ENCODE results near the gene SLC25A2. TPM values are rescaled to one million over a fixed set of nuclear protein-coding genes. Genes with fewer than 3 reads are reported as not detected.
A peak's percentile ranks its signal among the peaks of the same experiment; 100 is the strongest.
"Not testable (repeated sequence)": the region's sequence is repeated elsewhere in the genome, so short reads cannot be mapped to it uniquely, and the experiment has no call there.

Gene SLC25A2
- not detected in 2 replicates for total RNA-seq (2012; rRNA removed)

DNA sequence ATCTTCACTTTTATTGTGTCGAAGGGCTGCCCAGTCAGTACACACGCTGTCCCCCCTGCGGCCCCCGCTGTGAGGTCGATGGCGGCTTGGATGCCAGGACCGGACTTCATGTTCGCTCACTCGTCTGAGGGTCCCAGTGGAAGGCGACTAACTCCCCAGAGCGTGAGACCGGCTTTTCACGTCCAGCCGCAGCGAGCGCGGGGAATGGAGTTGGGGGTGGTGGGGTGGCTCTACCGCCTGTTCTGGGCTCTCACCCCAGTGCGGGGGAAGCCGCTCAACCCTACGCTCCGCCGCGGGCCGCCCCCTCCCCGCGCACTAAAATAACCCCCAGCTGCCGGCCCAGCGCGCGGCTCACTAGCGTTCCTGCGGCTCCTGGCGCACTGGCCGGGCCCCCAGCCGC, at the start of gene SLC25A2:
Gene SLC25A2 (minus strand): TSS at position 294 of the 400 bp plus-strand sequence. CDS start 184 bp downstream, at position 110.
- Histone ChIP-seq H3K27me3 (ENCODE audit: control insufficient read depth, insufficient read depth, low read length) (no peaks in the 10 kb centered on the region), H3K9me3 (replicated peaks; ENCODE audit: low read length) (peaks cover 9% of the 10 kb centered on the region), H3K4me3 (ENCODE audit: low read length) (no peak within 1 kb of the TSS), H3K36me3 (ENCODE audit: insufficient read depth, low read length) (no peaks in the 10 kb centered on the region), H3K9ac (ENCODE audit: low read depth, low read length) (no peak within 1 kb of the TSS), H3K4me1 (ENCODE audit: control insufficient read depth, insufficient read depth, low read length) (no peaks in the 10 kb centered on the region), H3K4me2 (ENCODE audit: low read length) (no peak within 1 kb of the TSS)

DNA sequence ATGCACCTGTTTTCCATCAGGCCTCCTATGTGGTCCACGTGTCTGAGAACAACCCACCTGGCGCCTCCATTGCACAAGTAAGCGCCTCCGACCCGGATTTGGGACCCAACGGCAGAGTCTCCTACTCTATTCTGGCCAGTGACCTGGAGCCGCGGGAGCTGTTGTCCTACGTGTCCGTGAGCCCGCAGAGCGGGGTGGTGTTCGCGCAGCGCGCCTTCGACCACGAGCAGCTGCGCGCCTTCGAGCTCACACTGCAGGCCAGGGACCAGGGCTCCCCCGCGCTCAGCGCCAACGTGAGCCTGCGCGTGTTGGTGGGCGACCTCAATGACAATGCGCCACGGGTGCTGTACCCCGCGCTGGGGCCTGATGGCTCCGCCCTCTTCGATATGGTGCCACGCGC, 47.7 kb upstream of the SLC25A2 start:
- Histone ChIP-seq H3K36me3 (ENCODE audit: insufficient read depth, low read length) (no peaks in the 10 kb centered on the region), H3K27me3 (ENCODE audit: control insufficient read depth, insufficient read depth, low read length) (no peaks in the 10 kb centered on the region), H3K4me3 (ENCODE audit: low read length) (no peak overlapping the region), H3K4me2 (ENCODE audit: low read length) (no peak overlapping the region), H3K4me1 (ENCODE audit: control insufficient read depth, insufficient read depth, low read length) (no peaks in the 10 kb centered on the region), H3K9me3 (replicated peaks; ENCODE audit: low read length) (peaks cover 9% of the 10 kb centered on the region), H3K9ac (ENCODE audit: low read depth, low read length) (no peak overlapping the region)

DNA sequence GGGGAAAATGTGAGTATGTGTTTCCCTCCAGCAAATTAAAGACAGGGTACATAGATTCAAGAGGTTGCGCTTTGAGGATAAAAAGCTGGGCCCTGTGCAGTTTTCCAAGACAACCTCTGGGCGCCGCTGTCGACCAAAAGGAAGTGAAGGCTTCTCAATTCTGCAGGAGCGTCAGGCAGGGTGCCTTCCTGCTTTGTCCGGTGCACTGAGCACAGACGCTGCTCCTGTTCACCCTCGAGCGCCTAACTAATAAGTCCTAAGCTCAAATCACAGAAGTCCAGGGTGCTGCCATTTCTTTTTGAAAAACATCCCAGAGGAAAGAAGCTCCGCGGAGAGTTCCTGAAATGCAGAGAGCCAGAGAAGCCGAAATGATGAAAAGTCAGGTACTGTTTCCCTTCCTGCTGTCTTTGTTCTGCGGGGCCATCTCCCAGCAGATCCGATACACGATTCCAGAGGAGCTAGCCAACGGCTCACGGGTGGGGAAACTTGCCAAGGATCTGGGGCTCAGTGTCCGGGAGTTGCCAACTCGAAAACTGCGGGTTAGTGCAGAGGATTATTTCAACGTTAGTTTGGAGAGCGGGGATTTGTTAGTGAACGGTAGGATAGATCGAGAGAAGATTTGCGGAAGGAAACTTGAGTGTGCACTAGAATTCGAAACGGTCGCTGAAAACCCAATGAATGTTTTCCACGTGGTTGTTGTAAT, 46.2 kb upstream of the SLC25A2 start, which contains the start of gene PCDHGB1:
Gene PCDHGB1 (plus strand): TSS at position 183 of the 703 bp plus-strand sequence. CDS start 162 bp downstream, at position 345.
- Histone ChIP-seq H3K27me3 (ENCODE audit: control insufficient read depth, insufficient read depth, low read length) (no peaks in the 10 kb centered on the region), H3K4me1 (ENCODE audit: control insufficient read depth, insufficient read depth, low read length) (no peaks in the 10 kb centered on the region), H3K4me2 (ENCODE audit: low read length) (peak within 1 kb of the TSS; percentile 84), H3K9me3 (replicated peaks; ENCODE audit: low read length) (peaks cover 13% of the 10 kb centered on the region), H3K9ac (ENCODE audit: low read depth, low read length) (peak within 1 kb of the TSS; percentile 5), H3K36me3 (ENCODE audit: insufficient read depth, low read length) (no peaks in the 10 kb centered on the region), H3K4me3 (ENCODE audit: low read length) (peak within 1 kb of the TSS; percentile 66)

DNA sequence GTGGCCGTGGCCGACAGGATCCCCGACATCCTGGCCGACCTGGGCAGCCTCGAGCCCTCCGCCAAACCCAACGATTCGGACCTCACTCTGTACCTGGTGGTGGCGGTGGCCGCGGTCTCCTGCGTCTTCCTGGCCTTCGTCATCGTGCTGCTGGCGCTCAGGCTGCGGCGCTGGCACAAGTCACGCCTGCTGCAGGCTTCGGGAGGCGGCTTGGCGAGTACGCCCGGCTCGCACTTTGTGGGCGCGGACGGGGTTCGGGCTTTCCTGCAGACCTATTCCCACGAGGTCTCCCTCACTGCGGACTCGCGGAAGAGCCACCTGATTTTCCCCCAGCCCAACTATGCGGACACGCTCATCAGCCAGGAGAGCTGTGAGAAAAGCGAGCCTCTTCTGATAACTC, 42.2 kb upstream of the SLC25A2 start:
- peaks cover 27% of the 10 kb centered on the region for H3K9me3 ChIP-seq (replicated peaks; ENCODE audit: low read length)
- not testable (repeated sequence) for H3K27me3 ChIP-seq (ENCODE audit: control insufficient read depth, insufficient read depth, low read length); H3K36me3 ChIP-seq (ENCODE audit: insufficient read depth, low read length); H3K4me1 ChIP-seq (ENCODE audit: control insufficient read depth, insufficient read depth, low read length); H3K4me2 ChIP-seq (ENCODE audit: low read length); H3K4me3 ChIP-seq (ENCODE audit: low read length); H3K9ac ChIP-seq (ENCODE audit: low read depth, low read length)

DNA sequence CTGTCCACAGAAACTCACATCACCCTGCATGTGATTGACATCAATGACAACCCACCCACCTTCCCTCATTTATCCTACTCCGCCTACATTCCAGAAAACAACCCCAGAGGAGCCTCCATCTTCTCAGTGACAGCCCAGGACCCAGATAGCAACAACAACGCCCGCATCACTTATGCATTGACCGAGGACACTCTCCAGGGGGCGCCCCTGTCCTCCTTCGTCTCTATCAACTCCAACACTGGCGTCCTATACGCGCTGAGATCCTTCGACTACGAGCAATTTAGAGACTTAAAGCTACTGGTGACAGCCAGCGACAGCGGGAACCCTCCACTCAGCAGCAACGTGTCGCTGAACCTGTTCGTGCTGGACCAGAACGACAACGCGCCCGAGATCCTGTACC, 41.5 kb upstream of the SLC25A2 start:
- peaks cover 22% of the 10 kb centered on the region for H3K9me3 ChIP-seq (replicated peaks; ENCODE audit: low read length)
- H3K4me1 ChIP-seq (ENCODE audit: control insufficient read depth, insufficient read depth, low read length), result no peaks in the 10 kb centered on the region
- H3K27me3 ChIP-seq (ENCODE audit: control insufficient read depth, insufficient read depth, low read length), result no peaks in the 10 kb centered on the region
- no peaks in the 10 kb centered on the region for H3K36me3 ChIP-seq (ENCODE audit: insufficient read depth, low read length)
- H3K4me3 ChIP-seq (ENCODE audit: low read length), result no peak overlapping the region
- no peak overlapping the region for H3K9ac ChIP-seq (ENCODE audit: low read depth, low read length)
- H3K4me2 ChIP-seq (ENCODE audit: low read length), result no peak overlapping the region

DNA sequence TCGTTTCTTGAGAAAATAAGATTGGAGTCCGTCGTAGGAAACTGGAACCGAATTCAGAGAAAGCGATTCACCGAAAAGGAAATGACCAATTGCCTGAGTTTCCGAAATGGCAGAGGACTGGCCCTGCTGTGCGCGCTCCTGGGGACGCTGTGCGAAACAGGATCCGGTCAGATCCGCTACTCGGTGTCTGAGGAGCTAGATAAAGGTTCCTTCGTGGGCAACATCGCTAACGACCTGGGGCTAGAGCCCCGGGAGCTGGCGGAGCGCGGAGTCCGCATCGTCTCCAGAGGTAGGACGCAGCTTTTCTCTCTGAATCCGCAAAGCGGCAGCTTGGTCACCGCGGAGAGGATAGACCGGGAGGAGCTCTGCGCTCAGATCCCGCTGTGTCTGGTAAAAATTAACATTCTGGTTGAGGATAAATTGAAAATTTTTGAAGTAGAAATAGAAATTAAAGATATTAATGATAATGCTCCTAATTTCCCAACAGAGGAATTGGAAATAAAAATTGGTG, 40.2 kb upstream of the SLC25A2 start:
- H3K36me3 ChIP-seq (ENCODE audit: insufficient read depth, low read length), result no peaks in the 10 kb centered on the region
- H3K4me1 ChIP-seq (ENCODE audit: control insufficient read depth, insufficient read depth, low read length), result no peaks in the 10 kb centered on the region
- peaks cover 25% of the 10 kb centered on the region for H3K9me3 ChIP-seq (replicated peaks; ENCODE audit: low read length)
- peak overlapping the region; percentile 44 for H3K9ac ChIP-seq (ENCODE audit: low read depth, low read length)
- peak overlapping the region; percentile 63 for H3K4me2 ChIP-seq (ENCODE audit: low read length)
- peak overlapping the region; percentile 65 for H3K4me3 ChIP-seq (ENCODE audit: low read length)
- no peaks in the 10 kb centered on the region for H3K27me3 ChIP-seq (ENCODE audit: control insufficient read depth, insufficient read depth, low read length)

DNA sequence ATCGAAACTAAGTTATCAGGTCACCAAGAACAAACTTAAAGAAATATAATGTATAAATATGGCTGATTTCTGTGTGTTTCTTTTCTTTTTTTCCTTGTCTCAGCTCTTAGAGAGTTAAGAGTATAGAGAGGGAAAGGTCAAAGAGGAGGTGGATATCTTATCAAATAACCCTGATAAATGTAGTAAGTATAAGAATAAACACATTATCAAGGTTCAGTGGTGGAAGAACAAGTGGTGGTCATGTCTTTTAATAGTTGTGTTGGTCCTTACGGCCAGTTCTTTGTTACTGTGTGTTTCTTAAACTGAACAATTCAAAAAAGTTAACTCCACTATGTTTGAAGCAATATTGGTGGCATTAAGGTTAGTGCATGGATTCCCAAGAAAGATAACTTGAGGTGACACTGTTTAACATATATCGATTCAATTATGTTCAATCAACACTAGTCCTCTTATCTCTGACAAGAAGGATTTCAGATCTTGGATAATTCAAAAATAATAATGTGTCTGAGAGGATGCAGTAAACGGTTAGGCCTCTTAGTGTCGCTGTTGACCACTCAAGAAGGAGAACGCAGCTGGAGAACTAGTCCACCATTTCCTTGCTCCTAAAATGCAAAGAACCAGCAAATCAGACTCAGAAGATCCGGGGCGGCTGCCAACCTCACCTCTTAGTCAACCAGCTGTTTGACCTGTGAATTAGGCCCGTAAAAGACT, 39.5 kb upstream of the SLC25A2 start, which contains the start of gene PCDHGA3:
Gene PCDHGA3 (plus strand): TSS at position 588 of the 711 bp plus-strand sequence. CDS start 205 bp downstream, outside the sequence.
- Histone ChIP-seq H3K9ac (ENCODE audit: low read depth, low read length) (peak within 1 kb of the TSS; percentile 44), H3K27me3 (ENCODE audit: control insufficient read depth, insufficient read depth, low read length) (no peaks in the 10 kb centered on the region), H3K4me1 (ENCODE audit: control insufficient read depth, insufficient read depth, low read length) (no peaks in the 10 kb centered on the region), H3K4me2 (ENCODE audit: low read length) (peak within 1 kb of the TSS; percentile 63), H3K4me3 (ENCODE audit: low read length) (peak within 1 kb of the TSS; percentile 65), H3K36me3 (ENCODE audit: insufficient read depth, low read length) (no peaks in the 10 kb centered on the region), H3K9me3 (replicated peaks; ENCODE audit: low read length) (peaks cover 25% of the 10 kb centered on the region)

DNA sequence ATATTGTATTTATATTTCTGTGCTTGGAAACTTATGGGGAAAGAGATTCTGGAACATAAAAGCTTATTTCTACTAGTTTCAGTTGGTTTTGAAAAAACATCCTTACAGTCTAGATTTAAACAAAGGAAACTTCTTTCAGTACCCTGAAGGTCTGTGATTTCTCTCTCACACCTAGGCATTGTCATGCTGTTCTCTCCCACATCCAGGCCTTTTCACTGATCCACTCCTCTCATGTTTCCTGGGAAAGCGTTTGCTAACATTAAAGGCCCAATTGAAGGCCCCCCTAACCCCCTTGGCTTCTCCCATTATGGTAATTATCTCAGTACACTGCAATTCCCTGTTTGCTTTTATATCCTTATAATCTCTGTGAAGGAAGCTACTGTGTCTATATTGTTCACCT, 38.9 kb upstream of the SLC25A2 start:
- H3K9ac ChIP-seq (ENCODE audit: low read depth, low read length), result no peak overlapping the region
- no peak overlapping the region for H3K4me2 ChIP-seq (ENCODE audit: low read length)
- no peak overlapping the region for H3K4me3 ChIP-seq (ENCODE audit: low read length)
- no peaks in the 10 kb centered on the region for H3K4me1 ChIP-seq (ENCODE audit: control insufficient read depth, insufficient read depth, low read length)
- no peaks in the 10 kb centered on the region for H3K27me3 ChIP-seq (ENCODE audit: control insufficient read depth, insufficient read depth, low read length)
- no peaks in the 10 kb centered on the region for H3K36me3 ChIP-seq (ENCODE audit: insufficient read depth, low read length)
- peaks cover 25% of the 10 kb centered on the region for H3K9me3 ChIP-seq (replicated peaks; ENCODE audit: low read length)

DNA sequence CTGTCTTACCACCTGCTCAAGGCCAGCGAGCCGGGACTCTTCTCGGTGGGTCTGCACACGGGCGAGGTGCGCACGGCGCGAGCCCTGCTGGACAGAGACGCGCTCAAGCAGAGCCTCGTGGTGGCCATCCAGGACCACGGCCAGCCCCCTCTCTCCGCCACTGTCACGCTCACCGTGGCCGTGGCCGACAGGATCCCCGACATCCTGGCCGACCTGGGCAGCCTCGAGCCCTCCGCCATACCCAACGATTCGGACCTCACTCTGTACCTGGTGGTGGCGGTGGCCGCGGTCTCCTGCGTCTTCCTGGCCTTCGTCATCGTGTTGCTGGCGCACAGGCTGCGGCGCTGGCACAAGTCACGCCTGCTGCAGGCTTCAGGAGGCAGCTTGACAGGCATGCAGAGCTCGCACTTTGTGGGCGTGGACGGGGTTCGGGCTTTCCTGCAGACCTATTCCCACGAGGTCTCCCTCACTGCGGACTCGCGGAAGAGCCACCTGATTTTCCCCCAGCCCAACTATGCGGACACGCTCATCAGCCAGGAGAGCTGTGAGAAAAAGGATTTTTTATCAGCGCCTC, 37.0 kb upstream of the SLC25A2 start:
- H3K27me3 ChIP-seq (ENCODE audit: control insufficient read depth, insufficient read depth, low read length); H3K4me1 ChIP-seq (ENCODE audit: control insufficient read depth, insufficient read depth, low read length); H3K36me3 ChIP-seq (ENCODE audit: insufficient read depth, low read length); H3K9ac ChIP-seq (ENCODE audit: low read depth, low read length); H3K4me2 ChIP-seq (ENCODE audit: low read length); H3K4me3 ChIP-seq (ENCODE audit: low read length): not testable (repeated sequence)
- peaks cover 30% of the 10 kb centered on the region for H3K9me3 ChIP-seq (replicated peaks; ENCODE audit: low read length)

DNA sequence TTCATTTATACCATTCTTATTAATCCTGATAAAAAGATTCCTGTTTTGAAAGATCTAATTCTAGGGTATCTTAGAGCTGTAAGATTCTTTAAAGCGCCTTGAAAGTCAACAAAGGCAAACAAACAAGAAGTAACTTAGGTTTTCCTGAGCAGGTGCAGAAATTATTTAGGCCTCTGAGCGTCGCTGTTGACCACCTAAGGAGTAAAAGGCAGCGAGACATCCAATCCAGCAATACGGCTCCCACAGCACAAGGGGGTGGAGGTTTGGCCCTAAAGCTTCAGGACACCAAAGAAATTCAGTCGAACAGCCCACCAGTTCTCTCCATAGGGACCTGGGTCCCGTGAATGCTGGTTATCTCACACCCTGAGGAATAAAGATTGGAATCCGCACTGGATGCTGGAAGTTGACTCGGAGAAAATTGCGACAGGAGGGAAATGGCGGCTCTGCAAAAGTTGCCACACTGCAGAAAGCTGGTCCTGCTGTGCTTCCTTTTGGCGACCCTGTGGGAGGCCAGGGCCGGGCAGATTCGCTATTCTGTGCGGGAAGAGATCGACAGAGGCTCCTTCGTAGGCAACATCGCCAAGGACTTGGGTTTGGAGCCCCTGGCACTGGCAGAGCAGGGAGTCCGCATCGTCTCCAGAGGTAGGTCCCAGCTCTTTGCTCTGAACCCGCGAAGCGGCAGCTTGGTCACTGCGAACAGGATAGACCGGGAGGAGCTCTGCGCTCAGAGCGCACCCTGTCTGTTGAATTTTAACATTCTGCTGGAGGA, 34.9 kb upstream of the SLC25A2 start, which contains the start of gene PCDHGA2:
Gene PCDHGA2 (plus strand): TSS at position 223 of the 769 bp plus-strand sequence.
- Histone ChIP-seq H3K36me3 (ENCODE audit: insufficient read depth, low read length) (no peaks in the 10 kb centered on the region), H3K4me1 (ENCODE audit: control insufficient read depth, insufficient read depth, low read length) (no peaks in the 10 kb centered on the region), H3K4me3 (ENCODE audit: low read length) (peak within 1 kb of the TSS; percentile 50), H3K4me2 (ENCODE audit: low read length) (peak within 1 kb of the TSS; percentile 54), H3K27me3 (ENCODE audit: control insufficient read depth, insufficient read depth, low read length) (no peaks in the 10 kb centered on the region), H3K9ac (ENCODE audit: low read depth, low read length) (peak within 1 kb of the TSS; percentile 33), H3K9me3 (replicated peaks; ENCODE audit: low read length) (peaks cover 13% of the 10 kb centered on the region)

DNA sequence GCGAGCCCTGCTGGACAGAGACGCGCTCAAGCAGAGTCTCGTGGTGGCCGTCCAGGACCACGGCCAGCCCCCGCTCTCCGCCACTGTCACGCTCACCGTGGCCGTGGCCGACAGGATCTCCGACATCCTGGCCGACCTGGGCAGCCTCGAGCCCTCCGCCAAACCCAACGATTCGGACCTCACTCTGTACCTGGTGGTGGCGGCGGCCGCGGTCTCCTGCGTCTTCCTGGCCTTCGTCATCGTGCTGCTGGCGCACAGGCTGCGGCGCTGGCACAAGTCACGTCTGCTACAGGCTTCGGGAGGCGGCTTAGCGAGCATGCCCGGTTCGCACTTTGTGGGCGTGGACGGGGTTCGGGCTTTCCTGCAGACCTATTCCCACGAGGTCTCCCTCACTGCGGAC, 28.7 kb upstream of the SLC25A2 start:
- peaks cover 11% of the 10 kb centered on the region for H3K9me3 ChIP-seq (replicated peaks; ENCODE audit: low read length)
- not testable (repeated sequence) for H3K4me3 ChIP-seq (ENCODE audit: low read length); H3K4me2 ChIP-seq (ENCODE audit: low read length); H3K27me3 ChIP-seq (ENCODE audit: control insufficient read depth, insufficient read depth, low read length); H3K4me1 ChIP-seq (ENCODE audit: control insufficient read depth, insufficient read depth, low read length); H3K36me3 ChIP-seq (ENCODE audit: insufficient read depth, low read length); H3K9ac ChIP-seq (ENCODE audit: low read depth, low read length)

Measured in skeletal muscle satellite cell (primary cell).